WTC11 (cell line): ENCODE measurements around the gene HHAT.

Source experiments
- ATF1 ChIP-seq: sonication (generic); formaldehyde crosslinking; IDR thresholded peaks from 2 replicates; pipeline ENCODE4 v1.8.1; 2023; ENCODE audit warnings: mild to moderate bottlenecking, moderate library complexity, missing genetic modification reagents
- CBFB ChIP-seq: sonication (generic); formaldehyde crosslinking; IDR thresholded peaks from 2 replicates; pipeline ENCODE4 v1.8.1; 2022; ENCODE audit warnings: mild to moderate bottlenecking, low read depth, missing genetic modification reagents
- E2F1 ChIP-seq: sonication (generic); formaldehyde crosslinking; IDR thresholded peaks from 2 replicates; pipeline ENCODE4 v1.8.0; 2022; ENCODE audit warnings: mild to moderate bottlenecking, missing genetic modification reagents
- MAX ChIP-seq: sonication (generic); formaldehyde crosslinking; IDR thresholded peaks from 2 replicates; pipeline ENCODE4 v1.8.0; 2022; ENCODE audit warnings: mild to moderate bottlenecking, missing genetic modification reagents
- NR2C2 ChIP-seq: sonication (generic); formaldehyde crosslinking; IDR thresholded peaks from 2 replicates; pipeline ENCODE4 v1.8.0; 2022; ENCODE audit warnings: mild to moderate bottlenecking, missing genetic modification reagents
- TF ChIP-seq, protein P1 (sequence below): fragments of 200-600 bp; IDR thresholded peaks from 2 replicates; pipeline ENCODE4 v1.8.0; 2022; ENCODE audit warnings: antibody characterized with exemption
- TF ChIP-seq, protein P2 (sequence below): sonication (generic); formaldehyde crosslinking; IDR thresholded peaks from 2 replicates; pipeline ENCODE4 v1.8.1; 2022; ENCODE audit warnings: low read depth, mild to moderate bottlenecking, moderate library complexity, missing genetic modification reagents, borderline replicate concordance

DNA sequence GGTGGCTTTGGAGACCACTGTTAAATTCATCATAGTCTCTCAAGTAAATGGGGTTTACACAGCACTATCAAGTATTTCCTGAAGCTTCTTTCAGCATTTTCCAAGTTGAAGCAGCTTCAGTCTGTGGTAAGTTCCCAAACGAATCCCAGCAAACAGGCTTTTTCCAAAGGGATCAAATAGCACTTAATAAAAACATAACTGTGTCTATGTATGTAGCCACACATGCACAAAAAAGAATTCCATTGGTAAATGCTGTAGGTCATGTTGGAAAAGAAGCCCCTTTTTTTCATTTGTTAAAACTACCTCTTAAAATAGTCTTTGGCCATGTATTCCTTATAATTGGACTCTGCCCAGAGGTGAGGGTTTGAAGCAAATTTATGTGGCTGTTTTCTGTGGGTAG, 69.8 kb downstream of the HHAT start:
- TF ChIP-seq, protein P1, sequence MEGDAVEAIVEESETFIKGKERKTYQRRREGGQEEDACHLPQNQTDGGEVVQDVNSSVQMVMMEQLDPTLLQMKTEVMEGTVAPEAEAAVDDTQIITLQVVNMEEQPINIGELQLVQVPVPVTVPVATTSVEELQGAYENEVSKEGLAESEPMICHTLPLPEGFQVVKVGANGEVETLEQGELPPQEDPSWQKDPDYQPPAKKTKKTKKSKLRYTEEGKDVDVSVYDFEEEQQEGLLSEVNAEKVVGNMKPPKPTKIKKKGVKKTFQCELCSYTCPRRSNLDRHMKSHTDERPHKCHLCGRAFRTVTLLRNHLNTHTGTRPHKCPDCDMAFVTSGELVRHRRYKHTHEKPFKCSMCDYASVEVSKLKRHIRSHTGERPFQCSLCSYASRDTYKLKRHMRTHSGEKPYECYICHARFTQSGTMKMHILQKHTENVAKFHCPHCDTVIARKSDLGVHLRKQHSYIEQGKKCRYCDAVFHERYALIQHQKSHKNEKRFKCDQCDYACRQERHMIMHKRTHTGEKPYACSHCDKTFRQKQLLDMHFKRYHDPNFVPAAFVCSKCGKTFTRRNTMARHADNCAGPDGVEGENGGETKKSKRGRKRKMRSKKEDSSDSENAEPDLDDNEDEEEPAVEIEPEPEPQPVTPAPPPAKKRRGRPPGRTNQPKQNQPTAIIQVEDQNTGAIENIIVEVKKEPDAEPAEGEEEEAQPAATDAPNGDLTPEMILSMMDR: no peak
- TF ChIP-seq CBFB (no peak), MAX (CRISPR knock-in tag) (no peak), ATF1 (no peak), E2F1 (no peak), NR2C2 (no peak)
- TF ChIP-seq, protein P2, sequence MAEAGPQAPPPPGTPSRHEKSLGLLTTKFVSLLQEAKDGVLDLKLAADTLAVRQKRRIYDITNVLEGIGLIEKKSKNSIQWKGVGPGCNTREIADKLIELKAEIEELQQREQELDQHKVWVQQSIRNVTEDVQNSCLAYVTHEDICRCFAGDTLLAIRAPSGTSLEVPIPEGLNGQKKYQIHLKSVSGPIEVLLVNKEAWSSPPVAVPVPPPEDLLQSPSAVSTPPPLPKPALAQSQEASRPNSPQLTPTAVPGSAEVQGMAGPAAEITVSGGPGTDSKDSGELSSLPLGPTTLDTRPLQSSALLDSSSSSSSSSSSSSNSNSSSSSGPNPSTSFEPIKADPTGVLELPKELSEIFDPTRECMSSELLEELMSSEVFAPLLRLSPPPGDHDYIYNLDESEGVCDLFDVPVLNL (CRISPR knock-in tag): no peak
